Activated T-cell treated with anti-CD3 and anti-CD28 coated beads, Interleukin-2, amount 50 U/mL, for 72 hours (primary cell): ENCODE measurements around the gene ARMC7. TPM values are rescaled to one million over a fixed set of nuclear protein-coding genes. Genes with fewer than 3 reads are reported as not detected.
"Not testable (repeated sequence)": the region's sequence is repeated elsewhere in the genome, so short reads cannot be mapped to it uniquely, and the experiment has no call there.

Experiments used
- ATAC-seq, 2 donors: fragments of 150-1000 bp; cut with Tn5 transposase; replicated peaks in 1 of 2; 2 replicates each; pipeline ENCODE4 v1.10.0; 2021; ENCODE audit warnings: moderate library complexity in 2 of 2, mild to moderate bottlenecking in 1 of 2
- DNase-seq, 2 donors: peaks; one replicate each; pipeline ENCODE4 v3.0.0; 2021 to 2022; ENCODE audit warnings: mixed read lengths in 1 of 2
- H3K27ac Mint-ChIP-seq: one replicate; pipeline ENCODE4 v1.8.0; 2022; ENCODE audit warnings: mild to moderate bottlenecking, moderate library complexity, mixed read lengths
- H3K27me3 Mint-ChIP-seq: one replicate; pipeline ENCODE4 v1.8.0; 2022; ENCODE audit warnings: low read depth, mixed read lengths
- H3K36me3 Mint-ChIP-seq, 2 donors: one replicate each; pipeline ENCODE4 v1.8.0; 2022; ENCODE audit warnings: mixed read lengths in 2 of 2, mild to moderate bottlenecking in 1 of 2; ENCODE audit not compliant: insufficient read depth in 2 of 2
- H3K4me1 Mint-ChIP-seq: one replicate; pipeline ENCODE4 v1.8.0; 2022; ENCODE audit warnings: low read depth, mixed read lengths
- H3K4me3 Mint-ChIP-seq, 2 donors: one replicate each; pipeline ENCODE4 v1.8.0; 2022; ENCODE audit warnings: mild to moderate bottlenecking in 2 of 2, mixed read lengths in 2 of 2, moderate library complexity in 2 of 2
- H3K9me3 Mint-ChIP-seq, 2 donors: one replicate each; pipeline ENCODE4 v1.8.0; 2022; ENCODE audit warnings: mixed read lengths in 2 of 2
- total RNA-seq, 2 donors: library from RNA; stranded (reverse); gene quantifications; one replicate each; pipeline ENCODE4 v1.2.3, GENCODE V29; 2022

ARMC7 gene
- total RNA-seq, 2 donors from 2014 or later = 10.6 to 12.9 TPM

DNA sequence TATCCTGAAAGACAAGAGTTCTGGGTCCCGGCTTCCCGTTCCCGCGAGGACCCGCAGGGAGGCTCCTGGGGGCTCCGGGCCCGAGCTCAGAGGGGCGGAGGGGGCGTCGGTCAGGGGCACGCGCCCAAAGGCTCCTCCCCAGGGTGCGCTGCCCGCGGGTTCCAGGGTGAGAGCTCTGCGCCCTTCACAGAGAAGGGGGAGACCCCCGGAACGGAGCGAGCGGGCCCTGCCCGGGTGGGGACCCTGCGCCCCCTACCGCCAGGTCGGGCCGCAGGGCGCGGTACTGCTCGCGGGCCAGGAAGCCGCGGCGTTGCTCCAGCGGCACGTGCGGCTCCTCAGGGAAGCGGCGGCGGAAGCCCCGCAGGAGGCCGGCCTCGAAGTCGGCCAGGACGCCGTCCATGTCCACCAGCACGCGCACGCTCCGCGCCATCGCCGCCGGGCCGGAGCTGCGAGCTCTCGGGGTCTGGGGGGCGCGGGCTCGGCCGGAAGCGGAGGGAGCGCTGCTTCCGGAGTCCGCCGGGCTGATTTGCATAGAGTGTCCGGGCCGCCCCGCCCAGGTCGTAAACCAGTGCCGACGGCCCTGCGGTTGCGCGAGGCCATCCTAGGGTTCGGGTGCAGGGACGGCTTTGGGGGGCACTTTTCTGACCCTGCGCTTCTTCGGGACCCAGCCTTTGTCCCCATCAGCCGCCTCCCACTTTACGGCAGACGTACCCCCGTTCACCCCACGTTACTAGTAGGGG, 21.7 kb downstream of the ARMC7 start, which contains the start of gene NT5C:
NT5C (minus strand) TSS at position 465 of the 740 bp plus-strand sequence; CDS start at position 430, 35 bp downstream.
- H3K4me3 Mint-ChIP-seq = peak within 1 kb of the TSS; percentile 91 to 93
- H3K9me3 Mint-ChIP-seq = no peaks in the 10 kb centered on the region
- peaks cover 26% of the 10 kb centered on the region for H3K4me1 Mint-ChIP-seq
- ATAC-seq = peak; percentile 91 to 94
- H3K36me3 Mint-ChIP-seq = peaks cover 0 to 5% of the 10 kb centered on the region in 2 donors
- peak; percentile 86 to 87 for DNase-seq
- peak within 1 kb of the TSS; percentile 93 for H3K27ac Mint-ChIP-seq
- no peaks in the 10 kb centered on the region for H3K27me3 Mint-ChIP-seq

- ATAC-seq, H3K9me3 Mint-ChIP-seq, H3K27me3 Mint-ChIP-seq, DNase-seq, H3K36me3 Mint-ChIP-seq: not testable (repeated sequence)
- peaks cover 26% of the 10 kb centered on the region for H3K4me1 Mint-ChIP-seq
- peak overlapping the region; percentile 88 for H3K27ac Mint-ChIP-seq
- peak overlapping the region; percentile 91 to 93 for H3K4me3 Mint-ChIP-seq
Measured at GRCh38 chr17:75132018-75133000, 22.5 kb downstream of the ARMC7 start.

- H3K36me3 Mint-ChIP-seq = peaks cover 0 to 5% of the 10 kb centered on the region in 2 donors
- peaks cover 26% of the 10 kb centered on the region for H3K4me1 Mint-ChIP-seq
- no peaks in the 10 kb centered on the region for H3K9me3 Mint-ChIP-seq
- ATAC-seq (no peak), DNase-seq (no peak)
- peak overlapping the region; percentile 28 for H3K27ac Mint-ChIP-seq
- no peak overlapping the region for H3K4me3 Mint-ChIP-seq
- no peaks in the 10 kb centered on the region for H3K27me3 Mint-ChIP-seq
Measured at GRCh38 chr17:75133001-75133400, 23.2 kb downstream of the ARMC7 start.

- not testable (repeated sequence) for DNase-seq, H3K36me3 Mint-ChIP-seq, H3K27me3 Mint-ChIP-seq, H3K4me3 Mint-ChIP-seq, H3K9me3 Mint-ChIP-seq, ATAC-seq
- Mint-ChIP-seq H3K4me1 (peaks cover 26% of the 10 kb centered on the region), H3K27ac (peak overlapping the region; percentile 28)
Measured at GRCh38 chr17:75133607-75134347, 24.0 kb downstream of the ARMC7 start.

GRCh38 chr17:75135452-75135851, 25.7 kb downstream of the ARMC7 start:
- DNase-seq (no peak), ATAC-seq (no peak)
- Mint-ChIP-seq H3K4me3 (no peak overlapping the region), H3K4me1 (peaks cover 17% of the 10 kb centered on the region), H3K9me3 (no peaks in the 10 kb centered on the region), H3K36me3 (peaks cover 0 to 5% of the 10 kb centered on the region in 2 donors), H3K27me3 (no peaks in the 10 kb centered on the region), H3K27ac (no peak overlapping the region)

DNA sequence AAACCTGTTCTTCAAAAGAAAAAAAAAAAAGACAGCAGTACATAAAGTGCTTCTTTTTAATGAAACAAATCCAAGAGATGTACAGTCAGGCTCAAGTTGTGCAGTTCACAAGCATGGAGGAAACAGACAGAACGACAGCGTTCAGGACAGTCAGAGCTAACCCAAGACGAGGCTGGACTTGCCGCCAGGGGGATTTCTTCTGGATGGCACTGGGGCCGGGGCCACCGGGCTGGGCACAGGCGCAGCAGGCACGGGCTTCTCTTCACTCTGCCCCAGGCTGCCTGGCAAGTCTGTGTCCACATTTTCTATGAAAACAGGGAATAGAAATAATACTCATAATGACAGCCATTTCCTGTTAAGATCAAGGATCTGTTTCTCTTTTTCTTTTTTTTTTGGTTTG, 26.2 kb downstream of the ARMC7 start:
- no peaks in the 10 kb centered on the region for H3K9me3 Mint-ChIP-seq
- peaks cover 0 to 5% of the 10 kb centered on the region in 2 donors for H3K36me3 Mint-ChIP-seq
- H3K4me3 Mint-ChIP-seq = no peak overlapping the region
- peak overlapping the region; percentile 69 for H3K27ac Mint-ChIP-seq
- ATAC-seq = no peak
- peaks cover 12% of the 10 kb centered on the region for H3K4me1 Mint-ChIP-seq
- H3K27me3 Mint-ChIP-seq = no peaks in the 10 kb centered on the region
- DNase-seq = no peak

- peaks cover 2 to 13% of the 10 kb centered on the region in 2 donors for H3K36me3 Mint-ChIP-seq
Measured at GRCh38 chr17:75137762-75138161, 28.0 kb downstream of the ARMC7 start.

DNA sequence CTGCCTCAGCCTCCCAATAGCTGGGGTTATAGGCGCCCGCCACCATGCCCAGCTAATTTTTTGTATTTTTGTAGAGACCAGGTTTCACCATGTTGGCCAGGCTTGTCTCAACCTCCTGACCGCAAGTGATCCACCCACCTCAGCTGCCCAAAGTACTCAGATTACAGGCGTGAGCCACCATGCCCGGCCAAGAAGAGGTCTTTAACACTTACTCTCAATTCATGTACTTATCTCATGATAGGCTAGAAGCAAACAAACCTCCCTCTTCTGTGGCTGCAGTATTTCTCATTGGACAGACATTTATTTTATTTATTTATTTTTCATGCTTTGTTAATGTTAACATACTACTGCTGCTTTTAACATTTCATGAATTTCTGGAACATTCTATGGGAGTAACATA, 28.8 kb downstream of the ARMC7 start:
- no peaks in the 10 kb centered on the region for H3K27me3 Mint-ChIP-seq
- no peaks in the 10 kb centered on the region for H3K9me3 Mint-ChIP-seq
- peaks cover 2 to 14% of the 10 kb centered on the region in 2 donors for H3K36me3 Mint-ChIP-seq
- H3K27ac Mint-ChIP-seq = no peak overlapping the region
- DNase-seq (no peak), ATAC-seq (no peak)
- H3K4me1 Mint-ChIP-seq = no peaks in the 10 kb centered on the region
- no peak overlapping the region for H3K4me3 Mint-ChIP-seq

More at GRCh38 chr17:75137762-75138161, 28.0 kb downstream of the ARMC7 start:
- not testable (repeated sequence) for H3K27ac Mint-ChIP-seq, H3K4me3 Mint-ChIP-seq, DNase-seq, H3K27me3 Mint-ChIP-seq, H3K9me3 Mint-ChIP-seq, H3K4me1 Mint-ChIP-seq, ATAC-seq

DNA sequence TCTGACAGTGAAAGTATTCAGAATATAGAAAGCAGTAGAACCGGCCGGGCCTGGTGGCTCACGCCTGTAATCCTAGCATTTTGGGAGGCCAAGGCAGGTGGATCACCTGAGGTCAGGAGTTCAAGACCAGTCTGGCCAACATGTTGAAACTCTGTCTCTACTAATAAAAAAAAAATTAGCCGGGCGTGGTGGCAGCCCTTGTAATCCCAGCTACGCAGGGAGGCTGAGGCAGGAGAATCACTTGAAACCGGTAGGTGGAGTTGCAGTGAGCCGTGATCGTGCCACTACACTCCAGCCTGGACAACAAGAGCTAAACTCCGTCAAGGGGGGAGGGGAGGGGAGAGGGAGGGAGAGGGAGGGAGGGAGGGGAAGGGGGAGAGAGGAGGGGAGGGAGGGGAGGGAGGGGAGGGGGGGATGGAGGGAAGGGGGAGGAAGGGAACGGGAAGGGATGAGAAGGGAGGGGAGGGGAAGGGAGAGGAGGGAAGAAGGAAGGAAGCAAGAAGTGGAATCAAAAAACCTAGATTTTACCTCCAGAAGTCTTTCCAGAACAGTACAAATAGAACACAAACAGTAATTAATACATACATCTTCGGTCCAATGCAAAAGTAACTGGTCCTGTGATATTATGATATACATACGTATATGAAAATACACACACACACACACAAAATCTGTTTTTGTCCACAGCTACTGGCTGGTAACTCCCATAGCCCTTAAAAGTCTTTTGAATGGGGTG, 32.6 kb downstream of the ARMC7 start:
- Mint-ChIP-seq H3K27me3 (no peaks in the 10 kb centered on the region), H3K9me3 (no peaks in the 10 kb centered on the region), H3K36me3 (peaks cover 9 to 37% of the 10 kb centered on the region in 2 donors), H3K4me3 (no peak overlapping the region), H3K27ac (no peak overlapping the region), H3K4me1 (no peaks in the 10 kb centered on the region)
- no peak for DNase-seq
- ATAC-seq = no peak

GRCh38 chr17:75144816-75145512, 35.2 kb downstream of the ARMC7 start:
- peak overlapping the region; percentile 35 for H3K27ac Mint-ChIP-seq
- peaks cover 14% of the 10 kb centered on the region for H3K4me1 Mint-ChIP-seq
- peaks cover 12 to 40% of the 10 kb centered on the region in 2 donors for H3K36me3 Mint-ChIP-seq
- no peak overlapping the region for H3K4me3 Mint-ChIP-seq
- H3K27me3 Mint-ChIP-seq = no peaks in the 10 kb centered on the region
- DNase-seq (no peak), ATAC-seq (no peak)
- H3K9me3 Mint-ChIP-seq = no peaks in the 10 kb centered on the region

GRCh38 chr17:75146592-75146991, 36.8 kb downstream of the ARMC7 start:
- Mint-ChIP-seq H3K4me1 (peaks cover 25% of the 10 kb centered on the region), H3K27me3 (no peaks in the 10 kb centered on the region), H3K9me3 (no peaks in the 10 kb centered on the region), H3K4me3 (no peak overlapping the region), H3K27ac (peak overlapping the region; percentile 83), H3K36me3 (peaks cover 11 to 33% of the 10 kb centered on the region in 2 donors)
- ATAC-seq = no peak
- DNase-seq = no peak
